ENCODE data around the gene KLHL30. TPM values are rescaled to one million over a fixed set of nuclear protein-coding genes. Genes with fewer than 3 reads are reported as not detected.
A peak's percentile ranks its signal among the peaks of the same experiment; 100 is the strongest.

Gene KLHL30
- total RNA-seq, 2 donors from 2014 or later = not detected

GRCh38 chr2:238165288-238165921 is 26.9 kb downstream of the KLHL30 start:
- Histone ChIP-seq H3K9ac (ENCODE audit: extremely low read depth, low read length, poor library complexity, severe bottlenecking) (no peak overlapping the region), H3K36me3 (ENCODE audit: control insufficient read depth, insufficient read depth, low read length) (peaks cover 21% of the 10 kb centered on the region), H3K9me3 (ENCODE audit: control insufficient read depth, low read length) (no peaks in the 10 kb centered on the region), H3K4me3 (ENCODE audit: low read length) (no peak overlapping the region), H3K27ac (ENCODE audit: low read depth, low read length) (no peak overlapping the region), H3K4me1 (ENCODE audit: control insufficient read depth, insufficient read depth, low read length) (no peaks in the 10 kb centered on the region), H3K27me3 (ENCODE audit: control insufficient read depth, insufficient read depth, low read length, poor library complexity, severe bottlenecking) (peaks cover 54% of the 10 kb centered on the region)
- WGBS, 2 experiments (ENCODE audit: insufficient coverage in 1 of 2, insufficient read length in 1 of 2) = 93 to 95% methylated on average over 9 to 12 of the region's 12 CpGs
- Mint-ChIP-seq H3K9me3 (no peaks in the 10 kb centered on the region), H3K27me3 (ENCODE audit: insufficient read depth) (peaks cover 46% of the 10 kb centered on the region), H3K27ac (no peak overlapping the region), H3K36me3 (ENCODE audit: low read depth) (peaks cover 7% of the 10 kb centered on the region), H3K4me3 (peak overlapping the region; percentile 40), H3K4me1 (no peaks in the 10 kb centered on the region)
- peak; percentile 46 for DNase-seq
- TF ChIP-seq CTCF (conservative IDR thresholded peaks at IDR 0.05) = no peak

- Mint-ChIP-seq H3K4me1 (no peaks in the 10 kb centered on the region), H3K27ac (no peak overlapping the region), H3K4me3 (no peak overlapping the region), H3K36me3 (ENCODE audit: low read depth) (peaks cover 14% of the 10 kb centered on the region), H3K9me3 (no peaks in the 10 kb centered on the region), H3K27me3 (ENCODE audit: insufficient read depth) (peaks cover 35% of the 10 kb centered on the region)
- no peaks in the 10 kb centered on the region for H3K4me1 ChIP-seq (ENCODE audit: control insufficient read depth, insufficient read depth, low read length)
- TF ChIP-seq CTCF (conservative IDR thresholded peaks at IDR 0.05) = no peak
- no peak overlapping the region for H3K27ac ChIP-seq (ENCODE audit: low read depth, low read length)
- DNase-seq = peak; percentile 43
- H3K36me3 ChIP-seq (ENCODE audit: control insufficient read depth, insufficient read depth, low read length) = peaks cover 33% of the 10 kb centered on the region
- H3K9ac ChIP-seq (ENCODE audit: extremely low read depth, low read length, poor library complexity, severe bottlenecking) = no peak overlapping the region
- H3K9me3 ChIP-seq (ENCODE audit: control insufficient read depth, low read length) = no peaks in the 10 kb centered on the region
- no peak overlapping the region for H3K4me3 ChIP-seq (ENCODE audit: low read length)
- WGBS, 2 experiments (ENCODE audit: insufficient coverage in 1 of 2, insufficient read length in 1 of 2) = 95% methylated on average over 20 to 24 of the region's 24 CpGs
- peaks cover 42% of the 10 kb centered on the region for H3K27me3 ChIP-seq (ENCODE audit: control insufficient read depth, insufficient read depth, low read length, poor library complexity, severe bottlenecking)
Measured at GRCh38 chr2:238166391-238167343, 28.2 kb downstream of the KLHL30 start.

- no peak overlapping the region for H3K4me3 ChIP-seq (ENCODE audit: low read length)
- Mint-ChIP-seq H3K27ac (peak overlapping the region; percentile 13), H3K36me3 (ENCODE audit: low read depth) (peaks cover 19% of the 10 kb centered on the region), H3K4me1 (no peaks in the 10 kb centered on the region), H3K4me3 (no peak overlapping the region), H3K9me3 (no peaks in the 10 kb centered on the region), H3K27me3 (ENCODE audit: insufficient read depth) (peaks cover 28% of the 10 kb centered on the region)
- peak; percentile 38 for DNase-seq
- H3K4me1 ChIP-seq (ENCODE audit: control insufficient read depth, insufficient read depth, low read length) = no peaks in the 10 kb centered on the region
- no peak overlapping the region for H3K27ac ChIP-seq (ENCODE audit: low read depth, low read length)
- peaks cover 35% of the 10 kb centered on the region for H3K27me3 ChIP-seq (ENCODE audit: control insufficient read depth, insufficient read depth, low read length, poor library complexity, severe bottlenecking)
- H3K9ac ChIP-seq (ENCODE audit: extremely low read depth, low read length, poor library complexity, severe bottlenecking) = no peak overlapping the region
- TF ChIP-seq CTCF (conservative IDR thresholded peaks at IDR 0.05) = no peak
- H3K36me3 ChIP-seq (ENCODE audit: control insufficient read depth, insufficient read depth, low read length) = peaks cover 37% of the 10 kb centered on the region
- no peaks in the 10 kb centered on the region for H3K9me3 ChIP-seq (ENCODE audit: control insufficient read depth, low read length)
- WGBS, 2 experiments (ENCODE audit: insufficient coverage in 1 of 2, insufficient read length in 1 of 2) = 90 to 91% methylated on average over 4 to 7 of the region's 7 CpGs
Measured at GRCh38 chr2:238167344-238167715, 28.9 kb downstream of the KLHL30 start.

All from endodermal cell (in vitro differentiated cells).